Measurements from ENCODE around the gene NKAIN2.
"Not testable (repeated sequence)": the region's sequence is repeated elsewhere in the genome, so short reads cannot be mapped to it uniquely, and the experiment has no call there.

The NKAIN2 gene

DNA sequence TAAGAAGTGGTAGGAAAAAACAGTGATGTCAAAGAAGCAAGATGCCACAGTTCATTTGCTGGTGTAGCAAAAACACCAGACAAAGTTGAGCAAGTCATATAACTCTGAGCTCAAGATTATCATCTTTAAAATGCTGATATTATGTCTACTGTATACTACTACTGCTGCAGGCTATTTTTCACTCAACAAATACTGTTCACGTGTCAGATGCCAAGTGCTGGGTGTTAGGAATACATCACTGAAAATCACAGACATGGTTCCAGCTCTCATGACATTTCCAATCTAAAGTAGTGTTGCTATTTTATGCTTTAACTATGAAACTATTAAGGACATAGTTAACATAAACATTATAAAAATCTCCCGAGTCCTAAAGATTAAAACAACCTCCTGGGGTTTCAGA, 163.0 kb downstream of the NKAIN2 start:
- DNase-seq (ENCODE audit: low spot score), result no peak

DNA sequence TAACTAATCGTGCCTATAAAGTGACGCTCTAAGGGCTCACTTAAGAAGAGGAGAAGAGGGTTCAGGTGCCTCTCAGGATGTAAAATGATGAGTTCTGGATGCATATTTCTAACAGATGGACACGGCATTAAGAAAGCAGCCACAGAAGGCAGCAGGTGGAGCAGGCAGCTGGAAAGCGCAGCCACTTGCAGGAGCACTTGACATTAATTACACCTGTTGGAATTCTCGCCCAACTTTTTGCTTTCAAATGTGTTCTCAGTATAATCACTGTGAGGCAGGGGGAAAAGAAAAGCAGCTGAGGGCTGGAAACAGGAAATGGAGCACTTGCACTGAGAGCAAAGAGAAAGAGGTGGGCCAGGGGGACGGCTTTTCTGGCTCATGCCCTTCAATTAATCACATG, 164.2 kb downstream of the NKAIN2 start:
- no peak for DNase-seq (ENCODE audit: low spot score)

- no peak for DNase-seq (ENCODE audit: low spot score)
Measured at GRCh38 chr6:123972600-123973294, 169.1 kb downstream of the NKAIN2 start.

DNA sequence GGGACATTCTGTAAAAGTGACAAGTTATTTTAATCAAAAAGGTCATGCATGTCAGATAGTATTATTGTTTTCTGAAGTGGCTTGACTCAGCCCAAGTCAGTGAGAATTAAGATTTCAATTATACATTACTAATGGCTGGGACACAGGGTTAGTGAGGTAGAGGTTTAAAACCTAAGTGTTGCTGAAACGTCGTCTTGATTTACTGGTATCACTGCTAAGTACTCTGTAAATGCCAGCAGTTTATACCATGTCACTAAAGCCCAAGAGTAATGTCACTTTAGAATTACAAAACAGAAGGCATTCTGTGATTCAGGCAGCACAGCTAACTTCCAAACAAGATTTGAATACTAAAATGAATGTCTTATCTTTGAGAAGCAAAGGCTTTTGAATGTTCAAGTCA, 176.6 kb downstream of the NKAIN2 start:
- no peak for DNase-seq (ENCODE audit: low spot score)

GRCh38 chr6:123986938-123987337, 183.3 kb downstream of the NKAIN2 start:
- no peak for DNase-seq (ENCODE audit: low spot score)

DNA sequence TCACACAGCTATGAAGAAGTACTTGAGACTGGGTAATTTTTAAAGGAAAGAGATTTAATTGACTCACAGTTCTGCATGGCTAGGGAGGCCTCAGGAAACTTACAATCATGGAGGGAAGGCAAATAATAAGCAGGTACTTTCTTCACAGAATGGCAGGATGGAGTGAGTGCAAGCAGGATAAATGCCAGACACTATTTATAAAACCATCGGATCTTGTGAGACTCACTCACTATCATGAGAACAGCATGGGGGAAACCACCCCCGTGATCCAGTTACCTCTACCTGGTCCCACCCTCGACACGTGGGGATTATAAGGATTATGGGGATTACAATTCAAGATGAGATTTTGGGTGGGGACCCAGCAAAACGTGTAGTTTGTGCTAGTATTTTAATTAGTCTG, 186.3 kb downstream of the NKAIN2 start:
- not testable (repeated sequence) for DNase-seq (ENCODE audit: low spot score)

DNA sequence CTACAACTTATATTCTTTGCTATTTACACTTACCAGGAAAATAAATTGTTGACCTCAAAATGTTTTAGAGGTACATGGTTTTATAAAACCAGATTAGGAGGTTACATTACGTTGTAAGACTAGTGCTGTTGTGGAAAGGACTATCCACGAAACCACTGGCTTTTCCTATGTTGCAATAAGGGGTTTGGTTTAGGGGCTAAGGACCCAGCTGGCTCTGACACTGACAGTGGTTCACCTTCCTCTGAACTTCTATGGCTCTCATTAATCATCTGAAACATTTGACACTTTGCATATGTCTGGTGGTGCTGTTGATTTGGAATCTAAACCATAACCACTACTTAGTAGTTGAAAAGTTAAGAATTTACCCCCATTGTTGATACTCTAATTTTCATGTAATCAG, 186.7 kb downstream of the NKAIN2 start:
- no peak for DNase-seq (ENCODE audit: low spot score)

DNA sequence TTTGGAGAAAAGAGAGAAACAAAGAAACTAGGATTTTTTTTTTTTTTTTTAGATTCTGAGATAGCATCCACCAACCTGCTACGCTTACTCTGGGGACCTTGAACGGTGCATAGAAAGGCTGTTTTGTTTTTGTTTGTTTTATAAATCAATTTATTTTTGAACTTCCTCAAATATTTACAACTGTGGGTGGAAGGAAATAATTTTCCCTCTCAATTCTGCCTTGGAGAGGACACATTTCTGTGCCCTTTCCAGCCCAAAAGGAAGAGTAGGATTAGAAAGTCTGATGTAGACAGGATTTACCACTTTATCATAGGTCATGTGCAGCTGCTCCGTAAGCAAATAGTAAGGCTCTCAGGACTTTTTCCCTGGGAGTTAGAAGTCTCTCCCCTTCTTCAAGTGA, 190.5 kb downstream of the NKAIN2 start:
- DNase-seq (ENCODE audit: low spot score), result no peak

DNA sequence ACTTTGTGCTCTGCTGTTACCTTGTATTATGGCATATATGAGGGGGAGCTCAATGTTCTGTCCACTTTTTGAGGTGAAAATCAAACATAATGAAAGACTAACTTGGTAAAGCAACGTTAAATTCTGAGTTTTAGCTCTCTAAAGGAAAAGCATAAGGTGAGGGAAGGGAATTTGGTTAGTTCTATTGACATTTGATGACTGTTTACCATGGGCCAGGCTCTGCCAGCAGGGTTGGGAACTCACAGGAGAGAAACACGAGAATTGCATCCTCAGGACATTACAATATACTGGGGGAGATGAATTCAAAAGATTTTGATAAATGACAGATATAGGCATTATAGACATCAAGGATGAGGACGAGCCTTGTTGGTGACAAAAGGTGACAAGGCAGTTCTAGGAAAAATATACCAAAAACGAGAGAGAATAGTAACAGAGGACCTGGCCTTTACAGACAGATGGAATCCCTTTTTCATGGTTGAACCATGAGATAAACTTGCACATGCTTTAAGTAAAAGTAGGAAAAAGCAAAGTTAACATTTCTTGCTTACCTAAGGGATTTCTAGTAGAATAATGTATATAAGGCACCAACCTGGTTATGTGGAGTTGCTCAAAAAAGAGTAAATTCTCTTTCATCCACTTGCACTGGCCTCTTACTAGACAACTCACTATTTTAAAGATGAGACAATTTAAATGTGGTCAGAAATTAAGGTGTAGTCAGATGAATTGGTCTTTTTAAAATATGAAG, 191.4 kb downstream of the NKAIN2 start:
- no peak for DNase-seq (ENCODE audit: low spot score)

GRCh38 chr6:123997223-123997622, 193.6 kb downstream of the NKAIN2 start:
- DNase-seq (ENCODE audit: low spot score), result no peak

DNA sequence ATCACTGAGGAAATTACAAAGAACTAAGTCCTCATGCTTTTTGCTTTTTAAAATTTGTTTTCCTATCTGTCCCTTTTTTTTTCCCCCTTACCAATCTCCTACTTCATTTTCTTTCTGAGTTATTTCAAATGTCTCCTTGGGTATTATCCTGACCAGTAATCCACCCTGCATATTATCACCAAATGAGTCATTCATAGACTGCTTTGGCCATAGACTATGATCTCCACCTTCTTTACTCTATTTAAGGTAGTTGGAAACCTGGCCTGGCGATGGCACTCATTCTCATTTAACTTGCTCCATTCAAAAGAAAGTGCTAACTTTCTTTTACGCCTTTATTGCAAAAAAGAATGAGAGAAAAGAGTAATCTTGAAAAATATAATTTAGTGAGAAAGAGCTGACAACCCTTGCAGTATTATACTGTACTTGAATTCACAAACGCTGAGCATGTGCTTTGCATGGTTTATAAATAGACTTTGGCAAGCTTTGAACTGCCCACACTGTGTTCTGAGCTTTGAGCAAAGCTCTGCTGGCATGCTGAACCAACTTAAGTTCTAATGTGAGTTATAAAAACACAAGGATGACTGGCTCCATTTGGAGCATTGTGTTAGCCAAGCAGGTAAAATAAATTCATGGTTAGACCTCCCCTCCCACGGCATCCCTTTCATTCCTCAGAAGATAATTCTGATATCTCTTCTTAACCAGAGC, 198.9 kb downstream of the NKAIN2 start:
- DNase-seq (ENCODE audit: low spot score), result no peak

GRCh38 chr6:124007266-124007665, 203.6 kb downstream of the NKAIN2 start:
- DNase-seq (ENCODE audit: low spot score), result no peak

DNA sequence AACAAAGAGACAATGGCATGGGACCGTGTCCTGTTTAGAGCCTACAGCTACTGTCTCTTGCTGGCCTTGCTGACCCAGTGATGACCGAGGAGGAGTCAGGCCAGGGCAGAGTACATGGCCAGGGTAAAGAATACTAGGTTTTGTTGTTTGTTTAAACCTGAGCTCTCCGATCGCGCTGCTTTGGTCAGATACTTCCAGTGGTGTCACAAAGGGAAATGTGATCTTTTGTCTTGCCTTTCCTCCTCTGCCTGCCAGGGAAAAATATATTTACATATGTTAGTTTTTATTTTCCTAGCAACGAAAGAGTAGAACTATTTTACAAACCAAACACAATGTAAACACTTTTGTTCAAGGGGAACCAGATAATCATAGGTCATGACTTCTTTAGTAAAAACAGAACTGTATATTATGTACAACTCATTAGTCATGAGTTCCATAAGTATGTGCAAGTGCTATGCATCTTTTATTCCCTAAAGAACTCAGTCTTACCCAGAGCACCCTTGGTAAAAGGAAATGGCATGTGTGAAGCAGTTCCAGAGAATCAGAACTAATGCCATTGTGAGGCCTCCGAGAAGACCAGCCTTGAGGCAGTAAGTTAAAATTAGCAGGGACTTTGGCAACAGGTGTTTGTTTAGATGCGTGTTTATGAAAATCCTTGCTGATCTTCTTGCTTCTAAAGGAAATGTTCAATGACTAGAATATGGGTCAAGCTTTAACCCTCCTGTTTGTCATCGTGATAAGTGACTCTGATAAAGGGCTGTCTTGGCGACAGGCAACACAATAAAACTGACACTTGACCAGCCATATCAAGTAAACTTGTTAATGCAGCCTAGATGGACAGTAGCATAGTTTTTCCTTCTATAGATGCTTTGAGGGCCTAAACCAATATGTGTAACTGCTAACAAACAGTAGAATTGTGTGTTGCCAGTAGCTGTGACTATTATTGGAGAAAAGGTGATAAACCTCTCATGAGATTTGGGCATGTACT, 204.6 kb downstream of the NKAIN2 start:
- no peak for DNase-seq (ENCODE audit: low spot score)

- DNase-seq (ENCODE audit: low spot score), result no peak
Measured at GRCh38 chr6:124008988-124009765, 205.5 kb downstream of the NKAIN2 start.

DNA sequence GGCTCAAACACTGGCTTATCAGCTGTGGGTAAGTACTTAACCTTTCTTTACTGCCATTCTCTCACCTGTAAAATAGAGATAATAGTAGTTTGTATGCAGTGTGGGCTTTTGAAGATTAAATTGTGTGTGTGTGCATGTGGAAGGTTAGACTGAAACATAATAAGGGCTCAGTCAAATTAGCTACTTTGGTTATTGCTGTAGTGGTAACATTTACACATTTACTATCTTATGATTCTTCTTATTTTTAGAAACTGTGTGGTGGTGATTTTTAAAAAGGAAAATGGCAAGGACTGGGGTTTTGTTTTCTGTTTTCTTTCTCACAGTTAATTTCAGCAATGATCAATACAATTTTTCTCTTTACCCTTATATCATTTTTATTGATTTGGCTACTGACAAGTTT, 206.9 kb downstream of the NKAIN2 start:
- DNase-seq (ENCODE audit: low spot score), result no peak

- no peak for DNase-seq (ENCODE audit: low spot score)
Measured at GRCh38 chr6:124011180-124011579, 207.5 kb downstream of the NKAIN2 start.

DNA sequence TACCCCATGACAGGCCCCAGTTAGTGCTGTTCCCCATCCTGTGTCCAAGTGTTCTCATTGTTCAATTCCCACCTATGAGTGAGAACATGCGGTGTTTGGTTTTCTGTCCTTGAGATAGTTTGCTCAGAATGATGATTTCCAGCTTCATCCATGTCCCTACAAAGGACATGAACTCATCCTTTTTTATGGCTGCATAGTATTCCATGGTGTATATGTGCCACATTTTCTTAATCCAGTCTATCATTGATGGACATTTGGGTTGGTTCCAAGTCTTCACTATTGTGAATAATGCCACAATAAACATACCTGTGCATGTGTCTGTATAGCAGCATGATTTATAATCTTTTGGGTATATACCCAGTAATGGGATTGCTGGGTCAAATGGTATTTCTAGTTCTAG, 218.4 kb downstream of the NKAIN2 start:
- not testable (repeated sequence) for DNase-seq (ENCODE audit: low spot score)

DNA sequence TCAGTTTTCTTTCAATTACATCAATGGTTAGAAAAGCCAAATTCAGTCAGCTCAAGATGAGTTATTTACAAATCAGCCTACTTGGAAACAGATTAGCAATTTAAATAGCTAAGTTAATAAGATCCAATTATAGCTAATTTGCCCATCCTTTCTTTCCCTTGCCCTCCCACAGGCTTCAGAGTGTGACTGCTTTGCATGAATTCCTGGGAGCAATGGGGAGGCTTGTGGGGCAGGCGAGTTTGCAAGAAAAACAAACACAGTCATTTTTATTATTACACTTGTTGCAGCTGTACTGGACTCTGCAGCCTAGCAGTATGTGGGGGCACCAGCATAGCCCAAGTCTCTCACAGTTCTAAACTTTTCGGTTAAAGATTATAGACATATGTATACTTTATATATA, 219.0 kb downstream of the NKAIN2 start:
- no peak for DNase-seq (ENCODE audit: low spot score)

- no peak for DNase-seq (ENCODE audit: low spot score)
Measured at GRCh38 chr6:124026694-124027093, 223.0 kb downstream of the NKAIN2 start.

GRCh38 chr6:124027392-124027791, 223.7 kb downstream of the NKAIN2 start:
- no peak for DNase-seq (ENCODE audit: low spot score)

- no peak for DNase-seq (ENCODE audit: low spot score)
Measured at GRCh38 chr6:124028117-124028516, 224.5 kb downstream of the NKAIN2 start.
